HG03520 (cell line): ENCODE results near the gene PNPLA6.

Experiments
- ATAC-seq: cut with Tn5 transposase; IDR thresholded peaks from one replicate; pipeline ENCODE4 v1.9.1; 2021; ENCODE audit warnings: mild to moderate bottlenecking, moderate library complexity; ENCODE audit not compliant: unreplicated experiment

Gene PNPLA6

GRCh38 chr19:7515110-7515644 is 20.3 kb upstream of the PNPLA6 start:
- no peak for ATAC-seq

DNA sequence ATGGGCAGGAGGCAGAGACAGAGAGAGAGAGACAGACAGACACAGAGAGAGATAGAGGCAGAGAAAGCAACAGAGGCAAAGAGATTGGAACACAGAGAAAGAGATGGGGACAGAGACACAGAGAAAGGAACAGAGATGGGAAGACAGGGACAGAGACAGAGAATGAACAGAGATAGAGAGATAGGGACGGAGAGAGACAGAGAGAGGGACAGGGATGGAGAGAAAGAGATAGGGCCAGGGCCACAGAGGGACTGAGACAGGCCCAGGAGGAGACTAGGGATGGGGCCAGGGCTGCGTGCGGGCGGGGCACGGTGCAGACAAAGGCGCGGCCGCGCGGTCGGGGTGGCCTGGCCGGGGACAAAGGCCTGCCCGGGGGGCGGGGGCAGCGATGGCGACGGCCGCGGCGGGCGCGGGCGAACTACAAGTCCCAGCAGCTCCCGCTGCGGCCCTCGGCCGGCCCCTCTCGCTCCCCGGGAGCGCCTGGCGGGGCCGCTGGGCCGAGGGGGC is 19.8 kb upstream of the PNPLA6 start, which contains the start of gene ZNF358:
ZNF358 (plus strand) TSS at position 459 of the 507 bp plus-strand sequence. CDS start 3,140 bp downstream, outside the sequence.
- no peak for ATAC-seq

GRCh38 chr19:7516333-7516732 is 19.2 kb upstream of the PNPLA6 start:
- no peak for ATAC-seq

- no peak for ATAC-seq
Measured at GRCh38 chr19:7516878-7517277, 18.6 kb upstream of the PNPLA6 start.

- no peak for ATAC-seq
Measured at GRCh38 chr19:7519361-7520130, 16.0 kb upstream of the PNPLA6 start.

GRCh38 chr19:7520131-7521051 is 15.1 kb upstream of the PNPLA6 start:
- ATAC-seq, result no peak

GRCh38 chr19:7521551-7522071 is 13.9 kb upstream of the PNPLA6 start:
- ATAC-seq, result no peak

- peak; percentile 81 for ATAC-seq
Measured at GRCh38 chr19:7522072-7522922, 13.2 kb upstream of the PNPLA6 start, which contains the start of gene MCOLN1. Gene MCOLN1, plus strand, starts transcription at chr19:7522624. Its CDS starts 127 bp downstream, at chr19:7522751.

- ATAC-seq, result no peak
Measured at GRCh38 chr19:7522923-7523667, 12.4 kb upstream of the PNPLA6 start.

DNA sequence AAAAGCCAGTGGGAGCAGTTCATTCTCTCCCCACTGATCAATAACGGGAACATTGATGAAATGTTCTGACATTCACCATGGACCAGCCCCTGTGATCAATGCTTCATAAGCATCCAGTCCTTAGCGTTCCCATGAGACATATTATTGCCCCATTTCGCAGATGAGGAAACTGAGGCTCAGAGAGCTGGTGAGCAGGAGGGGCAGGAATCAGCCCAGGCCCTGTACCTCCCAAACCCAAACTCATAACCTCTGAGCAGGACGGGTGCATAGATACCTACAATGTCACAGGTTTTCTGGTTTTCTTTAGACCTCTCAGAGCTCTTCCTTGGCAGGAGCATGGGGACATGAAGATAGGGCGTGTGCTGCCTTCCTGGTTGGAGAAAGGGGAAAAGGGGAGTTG is 11.0 kb upstream of the PNPLA6 start:
- ATAC-seq, result no peak

DNA sequence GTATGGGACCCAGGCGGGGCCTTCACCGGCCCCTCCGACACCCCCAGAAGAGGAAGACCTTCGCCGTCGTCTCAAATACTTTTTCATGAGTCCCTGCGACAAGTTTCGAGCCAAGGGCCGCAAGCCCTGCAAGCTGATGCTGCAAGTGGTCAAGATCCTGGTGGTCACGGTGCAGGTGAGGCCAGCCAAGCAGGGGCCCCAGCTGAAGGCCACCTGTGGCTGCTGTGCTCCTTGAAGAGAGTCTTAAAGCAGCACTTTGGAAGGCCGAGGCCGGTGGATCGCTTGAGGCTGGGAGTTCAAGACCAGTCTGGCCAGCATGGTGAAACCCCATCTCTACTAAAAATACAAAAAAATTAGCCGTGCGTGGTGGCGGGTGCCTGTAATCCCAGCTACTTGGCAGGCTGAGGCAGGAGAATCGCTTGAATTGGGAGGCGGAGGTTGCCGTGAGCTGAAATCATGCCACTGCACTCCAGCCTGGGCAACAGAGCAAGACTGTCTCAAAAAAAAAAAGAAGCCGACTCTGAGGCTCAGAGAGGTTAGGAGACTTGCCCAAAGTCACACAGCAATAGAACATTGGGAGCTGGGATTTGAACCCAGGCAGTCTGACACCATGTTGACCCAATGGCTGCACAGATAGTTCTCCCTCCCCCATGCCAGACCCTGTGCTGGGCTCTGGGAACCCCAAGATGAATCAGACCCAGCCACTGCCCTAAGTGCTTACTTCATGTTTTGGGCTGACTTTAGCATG is 10.4 kb upstream of the PNPLA6 start:
- ATAC-seq, result no peak

GRCh38 chr19:7526059-7526929 is 9.2 kb upstream of the PNPLA6 start:
- no peak for ATAC-seq

DNA sequence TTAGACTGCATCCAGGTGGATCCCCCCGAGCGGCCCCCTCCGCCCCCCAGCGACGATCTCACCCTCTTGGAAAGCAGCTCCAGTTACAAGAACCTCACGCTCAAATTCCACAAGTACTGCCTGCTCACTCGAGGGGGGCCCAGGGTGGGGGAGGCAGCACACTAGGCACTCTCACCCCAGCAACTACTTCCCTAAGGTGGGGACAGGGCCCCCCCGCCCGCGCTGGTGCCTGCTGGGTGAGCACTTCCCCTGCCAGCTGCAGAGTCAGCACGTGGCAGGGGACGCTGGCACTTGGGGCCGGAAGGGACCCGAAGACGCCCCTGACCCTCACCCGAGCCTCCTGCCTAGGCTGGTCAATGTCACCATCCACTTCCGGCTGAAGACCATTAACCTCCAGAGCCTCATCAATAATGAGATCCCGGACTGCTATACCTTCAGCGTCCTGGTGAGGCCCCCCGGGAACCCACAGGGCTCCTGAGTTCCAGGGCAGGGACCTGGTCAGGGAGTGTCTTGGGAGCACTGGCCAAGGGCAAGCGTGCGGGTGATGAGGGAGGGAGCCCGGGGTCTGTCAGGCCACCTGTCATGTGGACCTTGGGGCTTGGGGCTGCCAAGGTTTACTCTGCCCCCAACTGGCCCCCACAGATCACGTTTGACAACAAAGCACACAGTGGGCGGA is 7.9 kb upstream of the PNPLA6 start:
- ATAC-seq, result no peak

GRCh38 chr19:7528192-7528519 is 7.4 kb upstream of the PNPLA6 start:
- ATAC-seq, result no peak

DNA sequence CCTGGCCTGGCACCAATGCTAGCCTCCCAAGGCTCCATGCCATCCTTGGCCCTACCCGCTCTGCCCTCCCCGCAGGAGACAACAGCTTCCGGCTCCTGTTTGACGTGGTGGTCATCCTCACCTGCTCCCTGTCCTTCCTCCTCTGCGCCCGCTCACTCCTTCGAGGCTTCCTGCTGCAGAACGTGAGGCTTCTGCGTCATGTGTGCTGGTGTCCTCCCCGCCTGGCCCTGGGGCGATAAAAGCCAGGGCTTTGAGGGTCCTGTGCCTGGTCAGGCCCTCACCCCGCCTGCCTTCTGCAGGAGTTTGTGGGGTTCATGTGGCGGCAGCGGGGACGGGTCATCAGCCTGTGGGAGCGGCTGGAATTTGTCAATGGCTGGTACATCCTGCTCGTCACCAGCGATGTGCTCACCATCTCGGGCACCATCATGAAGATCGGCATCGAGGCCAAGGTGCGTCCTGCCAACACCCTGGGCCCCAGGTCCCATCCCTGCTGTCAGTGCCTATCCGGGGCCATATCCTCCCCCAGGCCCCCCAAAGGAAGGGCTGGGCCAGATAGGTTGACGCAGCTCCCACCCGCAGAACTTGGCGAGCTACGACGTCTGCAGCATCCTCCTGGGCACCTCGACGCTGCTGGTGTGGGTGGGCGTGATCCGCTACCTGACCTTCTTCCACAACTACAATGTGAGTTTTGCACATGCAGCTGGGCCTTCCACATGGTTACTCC is 6.8 kb upstream of the PNPLA6 start:
- ATAC-seq, result no peak

DNA sequence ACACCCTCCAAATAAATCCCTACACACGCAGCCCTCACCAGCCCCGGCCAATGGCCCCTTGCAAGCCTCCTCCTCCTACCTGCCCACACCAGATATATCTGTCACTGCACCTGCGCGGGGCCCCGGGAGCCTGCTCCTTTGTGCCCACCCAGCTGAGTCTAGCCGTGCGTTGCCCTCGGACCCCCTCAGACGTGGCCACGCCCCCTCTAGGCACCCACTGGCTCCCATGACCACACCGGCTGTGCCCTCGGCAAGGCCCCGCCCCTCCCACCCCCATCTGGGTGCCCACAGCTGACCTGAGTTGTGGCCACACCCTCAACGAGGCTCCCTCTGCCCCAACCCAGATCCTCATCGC is 6.3 kb upstream of the PNPLA6 start:
- ATAC-seq, result no peak
